ENCODE measurements around the gene KREMEN1. TPM values are rescaled to one million over a fixed set of nuclear protein-coding genes. Genes with fewer than 3 reads are reported as not detected.

KREMEN1 gene
- total and polyA plus RNA-seq, 4 donors = 5.7 to 12.7 (median 8.3) TPM

DNA sequence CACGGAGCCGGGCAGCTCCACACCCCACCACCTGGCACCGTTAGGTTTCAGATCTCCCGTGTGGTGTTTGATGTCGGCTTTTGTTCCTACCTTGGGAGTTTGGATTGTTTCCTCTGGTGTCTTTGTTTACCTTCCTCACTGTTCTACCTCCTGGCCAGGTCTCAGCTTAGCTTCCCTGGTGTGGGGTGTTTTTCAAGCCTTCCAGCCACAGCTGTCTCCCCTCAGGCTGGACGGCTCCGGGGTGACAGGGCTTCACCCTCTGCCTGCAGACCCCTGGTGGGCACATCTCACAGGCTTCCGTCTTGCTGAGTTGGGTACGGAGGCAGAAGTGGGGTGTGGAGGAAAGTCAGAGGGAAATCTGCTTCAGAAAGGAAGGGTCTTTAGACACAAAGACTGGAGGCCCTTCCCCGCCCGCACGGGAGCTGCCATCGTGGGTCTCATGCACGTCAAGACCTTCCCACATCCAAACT lies 73.3 kb downstream of the KREMEN1 start:
- peaks cover 62% of the 10 kb centered on the region for H3K4me1 ChIP-seq (ENCODE audit: control insufficient read depth, insufficient read depth, low read length)
- no peak for DNase-seq (ENCODE audit: low read depth in 4 of 6, low spot score in 6 of 6)
- H3K9me3 ChIP-seq (ENCODE audit: control insufficient read depth, insufficient read depth, low read length) = no peaks in the 10 kb centered on the region
- no peak overlapping the region for H3K4me3 ChIP-seq (ENCODE audit: low read depth, low read length)
- no peaks in the 10 kb centered on the region for H3K27me3 ChIP-seq (ENCODE audit: control insufficient read depth, insufficient read depth, low read length)
- H3K27ac ChIP-seq (ENCODE audit: low read depth, low read length) = peak overlapping the region; percentile 57
- peaks cover 30% of the 10 kb centered on the region for H3K36me3 ChIP-seq (ENCODE audit: control insufficient read depth, insufficient read depth, low read length)
- 80% methylated on average over 1 of the region's 14 CpGs for WGBS (ENCODE audit: insufficient coverage)

DNA sequence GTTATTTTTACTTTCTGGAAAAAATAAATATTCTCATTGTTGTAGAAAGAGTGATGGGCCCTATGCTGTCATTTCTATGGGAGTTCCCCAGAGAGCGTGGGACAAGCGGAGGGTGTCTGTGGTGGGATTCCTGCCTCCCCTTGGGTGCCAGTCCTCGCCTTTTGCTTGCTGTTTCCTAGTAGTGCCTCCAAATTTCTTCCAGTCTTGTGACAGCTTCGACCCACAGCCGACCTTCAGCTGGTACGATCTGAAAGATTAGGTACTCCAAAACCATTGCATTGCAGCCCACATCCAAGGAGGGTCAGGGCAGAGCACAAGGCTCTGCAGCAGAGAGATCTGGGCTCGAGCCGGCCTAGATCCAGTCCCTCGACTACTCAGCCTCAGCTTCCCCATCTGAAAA lies 73.9 kb downstream of the KREMEN1 start:
- WGBS (ENCODE audit: insufficient coverage) = 93% methylated on average over 6 of the region's 9 CpGs

DNA sequence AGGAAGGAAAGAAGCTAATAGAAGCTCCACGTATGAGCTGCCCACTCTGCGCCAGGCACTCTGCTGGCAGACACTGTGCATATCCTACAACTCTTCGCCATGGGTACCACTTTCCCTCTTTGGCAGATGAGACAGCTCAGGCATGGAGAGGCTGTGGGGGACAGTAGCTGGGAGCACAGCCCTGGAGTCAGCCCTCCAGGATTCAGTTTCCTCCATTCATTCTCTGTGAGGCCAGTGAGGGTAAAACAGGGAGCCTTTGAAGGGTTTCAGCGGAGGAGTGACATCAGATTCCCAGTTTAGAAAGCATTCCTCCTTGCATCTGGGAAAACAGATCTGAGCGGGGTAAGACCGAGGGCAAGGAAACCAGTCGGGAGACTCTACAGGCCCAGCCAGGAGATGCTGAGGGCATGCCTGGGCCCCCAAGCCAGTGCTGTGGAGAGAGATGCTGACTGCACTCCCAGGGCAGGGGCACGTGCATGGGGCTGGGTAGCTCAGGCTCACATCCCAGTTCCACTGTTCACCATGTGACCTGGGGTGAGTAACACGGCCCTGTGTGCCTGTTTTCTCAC lies 74.6 kb downstream of the KREMEN1 start:
- no peaks in the 10 kb centered on the region for H3K9me3 ChIP-seq (ENCODE audit: control insufficient read depth, insufficient read depth, low read length)
- peak in 1 of 6 donors; percentile 55 for DNase-seq (ENCODE audit: low read depth in 4 of 6, low spot score in 6 of 6)
- H3K4me3 ChIP-seq (ENCODE audit: low read depth, low read length) = no peak overlapping the region
- H3K36me3 ChIP-seq (ENCODE audit: control insufficient read depth, insufficient read depth, low read length) = peaks cover 26% of the 10 kb centered on the region
- peak overlapping the region; percentile 69 for H3K27ac ChIP-seq (ENCODE audit: low read depth, low read length)
- WGBS (ENCODE audit: insufficient coverage) = 74% methylated on average over 5 of the region's 9 CpGs
- peaks cover 70% of the 10 kb centered on the region for H3K4me1 ChIP-seq (ENCODE audit: control insufficient read depth, insufficient read depth, low read length)
- H3K27me3 ChIP-seq (ENCODE audit: control insufficient read depth, insufficient read depth, low read length) = no peaks in the 10 kb centered on the region

More for the DNA sequence above, 73.9 kb downstream of the KREMEN1 start:
- Histone ChIP-seq H3K4me1 (ENCODE audit: control insufficient read depth, insufficient read depth, low read length) (peaks cover 67% of the 10 kb centered on the region), H3K36me3 (ENCODE audit: control insufficient read depth, insufficient read depth, low read length) (peaks cover 26% of the 10 kb centered on the region), H3K9me3 (ENCODE audit: control insufficient read depth, insufficient read depth, low read length) (no peaks in the 10 kb centered on the region), H3K27ac (ENCODE audit: low read depth, low read length) (peak overlapping the region; percentile 69), H3K27me3 (ENCODE audit: control insufficient read depth, insufficient read depth, low read length) (no peaks in the 10 kb centered on the region), H3K4me3 (ENCODE audit: low read depth, low read length) (no peak overlapping the region)
- no peak for DNase-seq (ENCODE audit: low read depth in 4 of 6, low spot score in 6 of 6)

DNA sequence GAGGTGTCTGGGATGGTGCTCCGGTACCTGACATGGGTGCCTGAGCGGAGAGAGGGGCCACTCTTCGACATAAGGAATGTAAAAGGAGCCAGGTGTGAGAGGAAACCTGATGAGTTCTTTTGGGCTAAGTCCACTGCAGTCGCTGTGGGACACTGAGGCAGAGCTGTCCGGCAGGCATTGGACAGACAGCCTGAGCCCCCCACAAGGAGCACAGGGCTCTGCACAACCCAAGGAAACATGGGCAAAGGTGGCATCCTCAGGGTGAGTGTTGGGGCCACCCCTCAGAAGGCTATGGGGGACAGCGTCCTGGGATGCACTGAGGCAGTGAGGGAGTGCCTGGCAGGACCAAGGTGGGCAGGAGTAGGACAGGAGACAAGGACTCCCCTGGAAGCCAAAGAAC lies 75.2 kb downstream of the KREMEN1 start:
- peaks cover 74% of the 10 kb centered on the region for H3K4me1 ChIP-seq (ENCODE audit: control insufficient read depth, insufficient read depth, low read length)
- no peaks in the 10 kb centered on the region for H3K27me3 ChIP-seq (ENCODE audit: control insufficient read depth, insufficient read depth, low read length)
- 88% methylated on average over 6 of the region's 6 CpGs for WGBS (ENCODE audit: insufficient coverage)
- no peak for DNase-seq (ENCODE audit: low read depth in 4 of 6, low spot score in 6 of 6)
- no peaks in the 10 kb centered on the region for H3K9me3 ChIP-seq (ENCODE audit: control insufficient read depth, insufficient read depth, low read length)
- H3K4me3 ChIP-seq (ENCODE audit: low read depth, low read length) = no peak overlapping the region
- H3K27ac ChIP-seq (ENCODE audit: low read depth, low read length) = peak overlapping the region; percentile 69
- H3K36me3 ChIP-seq (ENCODE audit: control insufficient read depth, insufficient read depth, low read length) = peaks cover 24% of the 10 kb centered on the region

DNA sequence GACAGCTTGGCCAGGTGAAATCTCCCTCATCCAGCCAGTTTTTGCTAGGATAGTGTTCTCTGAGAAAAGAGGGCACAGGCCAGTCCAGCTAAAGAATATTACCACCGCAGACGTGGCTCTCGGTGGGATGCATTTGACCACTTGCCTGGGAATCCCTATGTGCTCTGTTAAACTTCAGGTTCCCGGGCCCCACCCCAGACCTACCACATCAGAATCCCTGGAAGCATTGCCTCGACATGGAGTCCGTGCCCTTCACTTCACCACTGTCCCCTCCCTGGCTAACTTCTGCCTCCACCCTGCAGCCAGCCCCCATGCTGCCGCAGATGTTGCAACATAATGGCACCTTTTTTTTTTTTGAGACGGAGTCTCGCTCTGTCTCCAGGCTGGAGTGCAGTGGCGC lies 76.0 kb downstream of the KREMEN1 start:
- H3K4me1 ChIP-seq (ENCODE audit: control insufficient read depth, insufficient read depth, low read length) = peaks cover 78% of the 10 kb centered on the region
- H3K36me3 ChIP-seq (ENCODE audit: control insufficient read depth, insufficient read depth, low read length) = peaks cover 24% of the 10 kb centered on the region
- H3K27me3 ChIP-seq (ENCODE audit: control insufficient read depth, insufficient read depth, low read length) = no peaks in the 10 kb centered on the region
- no peaks in the 10 kb centered on the region for H3K9me3 ChIP-seq (ENCODE audit: control insufficient read depth, insufficient read depth, low read length)
- no peak overlapping the region for H3K4me3 ChIP-seq (ENCODE audit: low read depth, low read length)
- H3K27ac ChIP-seq (ENCODE audit: low read depth, low read length) = no peak overlapping the region
- DNase-seq (ENCODE audit: low read depth in 4 of 6, low spot score in 6 of 6) = no peak
- WGBS (ENCODE audit: insufficient coverage) = 94% methylated on average over 7 of the region's 10 CpGs

DNA sequence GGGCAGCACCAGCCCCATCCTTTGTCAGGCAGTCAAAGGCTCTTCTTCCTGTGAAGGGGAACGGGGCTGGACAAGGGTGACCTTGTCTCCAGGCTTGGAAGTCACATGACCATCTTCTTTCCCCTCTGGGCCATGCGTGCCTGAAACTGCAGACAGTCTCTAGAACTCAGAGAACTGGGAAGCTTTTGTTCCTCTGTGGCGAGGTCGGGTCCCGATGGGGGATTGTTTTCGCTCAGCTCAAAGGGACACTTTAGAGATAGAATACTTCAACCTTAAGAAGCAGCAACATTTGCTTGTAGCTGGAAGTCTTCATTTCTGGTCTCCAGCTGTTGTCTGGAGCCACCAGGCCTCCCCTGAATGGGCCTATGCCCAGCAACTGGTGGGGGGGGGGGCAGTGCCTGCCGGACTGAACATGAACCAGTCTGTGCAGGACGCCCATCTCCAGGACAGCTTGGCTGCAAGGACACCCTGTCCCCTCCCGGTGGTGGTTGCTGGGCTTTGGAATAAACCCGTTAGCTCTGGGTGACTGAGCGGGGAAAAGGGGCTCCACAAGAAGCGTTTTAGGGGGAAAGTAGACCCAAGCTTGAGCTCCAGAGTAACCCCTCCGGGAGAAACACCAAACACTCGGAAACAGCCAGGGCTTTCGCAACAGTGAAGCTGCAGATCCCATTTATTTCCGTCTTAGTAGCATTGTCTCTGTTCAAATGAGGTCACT lies 77.2 kb downstream of the KREMEN1 start:
- H3K27ac ChIP-seq (ENCODE audit: low read depth, low read length) = peak overlapping the region; percentile 79
- peaks cover 2% of the 10 kb centered on the region for H3K27me3 ChIP-seq (ENCODE audit: control insufficient read depth, insufficient read depth, low read length)
- peak in 2 of 6 donors; percentile 37 to 61 for DNase-seq (ENCODE audit: low read depth in 4 of 6, low spot score in 6 of 6)
- no peaks in the 10 kb centered on the region for H3K9me3 ChIP-seq (ENCODE audit: control insufficient read depth, insufficient read depth, low read length)
- H3K4me1 ChIP-seq (ENCODE audit: control insufficient read depth, insufficient read depth, low read length) = peaks cover 72% of the 10 kb centered on the region
- 44% methylated on average over 10 of the region's 16 CpGs for WGBS (ENCODE audit: insufficient coverage)
- no peak overlapping the region for H3K4me3 ChIP-seq (ENCODE audit: low read depth, low read length)
- peaks cover 13% of the 10 kb centered on the region for H3K36me3 ChIP-seq (ENCODE audit: control insufficient read depth, insufficient read depth, low read length)

DNA sequence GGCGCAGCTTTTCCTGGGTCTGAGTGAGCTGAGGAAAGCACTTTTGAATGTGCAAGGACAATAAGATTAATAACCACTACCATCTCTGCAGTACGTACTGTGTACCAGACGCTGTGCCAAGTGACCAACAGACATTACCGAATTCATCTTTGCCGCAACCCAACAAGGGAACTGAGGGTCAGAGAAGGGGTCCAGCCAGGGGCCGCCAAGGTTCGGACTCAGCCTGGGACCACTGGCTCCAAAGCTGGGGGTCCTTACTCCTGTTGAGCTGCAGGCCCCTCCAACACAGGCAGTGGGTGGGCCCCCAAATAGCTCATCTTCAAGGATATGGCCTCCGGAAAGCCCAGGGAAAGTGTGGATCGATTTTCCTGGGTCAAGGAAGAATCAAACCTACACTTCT lies 77.9 kb downstream of the KREMEN1 start:
- peak overlapping the region; percentile 79 for H3K27ac ChIP-seq (ENCODE audit: low read depth, low read length)
- no peak overlapping the region for H3K4me3 ChIP-seq (ENCODE audit: low read depth, low read length)
- DNase-seq (ENCODE audit: low read depth in 4 of 6, low spot score in 6 of 6) = no peak
- H3K9me3 ChIP-seq (ENCODE audit: control insufficient read depth, insufficient read depth, low read length) = no peaks in the 10 kb centered on the region
- peaks cover 7% of the 10 kb centered on the region for H3K36me3 ChIP-seq (ENCODE audit: control insufficient read depth, insufficient read depth, low read length)
- peaks cover 66% of the 10 kb centered on the region for H3K4me1 ChIP-seq (ENCODE audit: control insufficient read depth, insufficient read depth, low read length)
- 67% methylated on average over 6 of the region's 9 CpGs for WGBS (ENCODE audit: insufficient coverage)
- H3K27me3 ChIP-seq (ENCODE audit: control insufficient read depth, insufficient read depth, low read length) = peaks cover 2% of the 10 kb centered on the region

DNA sequence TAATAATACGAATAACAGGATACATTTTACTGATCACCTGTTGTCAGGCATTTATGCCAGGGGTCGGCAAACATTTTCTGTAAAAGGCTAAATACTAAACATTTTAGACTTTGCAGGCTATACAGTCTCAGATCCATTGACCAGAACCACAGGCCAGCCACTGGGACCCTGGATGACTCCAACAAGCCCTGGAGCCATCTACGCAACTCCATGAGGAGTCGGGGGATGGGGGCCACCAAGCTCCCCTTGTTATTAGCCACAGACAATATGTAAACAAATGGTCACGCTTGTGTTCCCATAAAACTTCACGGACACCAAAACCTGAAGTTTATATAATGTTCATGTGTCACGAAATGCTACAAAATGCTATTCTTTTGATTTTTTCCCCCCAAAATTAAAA lies 78.5 kb downstream of the KREMEN1 start:
- no peak overlapping the region for H3K4me3 ChIP-seq (ENCODE audit: low read depth, low read length)
- no peaks in the 10 kb centered on the region for H3K9me3 ChIP-seq (ENCODE audit: control insufficient read depth, insufficient read depth, low read length)
- H3K27me3 ChIP-seq (ENCODE audit: control insufficient read depth, insufficient read depth, low read length) = peaks cover 2% of the 10 kb centered on the region
- 100% methylated on average over 2 of the region's 7 CpGs for WGBS (ENCODE audit: insufficient coverage)
- peaks cover 65% of the 10 kb centered on the region for H3K4me1 ChIP-seq (ENCODE audit: control insufficient read depth, insufficient read depth, low read length)
- H3K36me3 ChIP-seq (ENCODE audit: control insufficient read depth, insufficient read depth, low read length) = peaks cover under 1% of the 10 kb centered on the region
- no peak for DNase-seq (ENCODE audit: low read depth in 4 of 6, low spot score in 6 of 6)
- H3K27ac ChIP-seq (ENCODE audit: low read depth, low read length) = peak overlapping the region; percentile 15

DNA sequence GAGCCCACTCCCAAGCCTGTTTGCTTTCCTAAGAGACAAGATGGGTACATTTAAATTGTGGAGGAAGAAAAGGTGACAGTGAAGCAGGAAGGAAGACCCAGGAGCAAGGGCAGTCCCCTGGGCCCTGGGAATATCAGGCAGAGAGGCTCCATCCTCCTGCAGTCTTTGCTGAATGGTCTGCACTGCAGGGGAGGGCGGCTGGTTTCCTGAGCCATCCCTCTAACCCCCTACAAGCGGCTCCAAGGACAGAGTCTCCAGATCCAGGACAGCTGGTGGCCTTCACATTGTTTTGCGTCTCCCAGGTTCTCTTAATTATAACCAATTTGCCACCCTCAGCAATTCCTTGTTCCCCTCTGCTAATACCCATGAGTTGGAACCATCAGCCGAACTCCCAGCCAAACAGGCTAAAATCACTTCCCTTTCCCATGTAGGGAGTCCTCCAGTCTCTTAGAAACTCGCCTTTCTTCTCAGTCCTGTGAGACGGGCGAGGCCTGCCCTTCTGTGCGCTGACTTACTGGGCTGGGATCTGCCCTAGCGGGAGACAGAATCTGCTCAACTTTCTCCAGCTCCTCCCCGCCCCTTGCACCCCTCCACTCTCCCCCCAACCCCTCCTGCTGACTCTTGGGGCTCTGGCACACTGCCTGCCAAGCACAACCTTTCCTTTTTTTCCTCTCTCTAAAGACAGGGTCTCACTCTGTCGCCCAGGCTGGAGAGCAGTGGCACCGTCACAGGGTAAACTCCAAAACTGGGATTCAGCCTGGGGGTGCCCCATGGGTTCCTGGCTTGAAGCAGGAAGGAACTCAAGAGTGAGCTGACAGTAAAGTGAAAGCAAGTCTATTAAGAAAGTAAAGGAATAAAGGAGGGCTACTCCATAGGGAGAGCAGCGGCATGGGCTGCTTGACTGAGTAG lies 79.5 kb downstream of the KREMEN1 start:
- H3K9me3 ChIP-seq (ENCODE audit: control insufficient read depth, insufficient read depth, low read length) = no peaks in the 10 kb centered on the region
- no peak overlapping the region for H3K4me3 ChIP-seq (ENCODE audit: low read depth, low read length)
- WGBS (ENCODE audit: insufficient coverage) = 41% methylated on average over 13 of the region's 13 CpGs
- DNase-seq (ENCODE audit: low read depth in 4 of 6, low spot score in 6 of 6) = peak in 5 of 6 donors; percentile 36 to 86 (median 44)
- peak overlapping the region; percentile 78 for H3K27ac ChIP-seq (ENCODE audit: low read depth, low read length)
- no peaks in the 10 kb centered on the region for H3K36me3 ChIP-seq (ENCODE audit: control insufficient read depth, insufficient read depth, low read length)
- H3K27me3 ChIP-seq (ENCODE audit: control insufficient read depth, insufficient read depth, low read length) = peaks cover 2% of the 10 kb centered on the region
- peaks cover 64% of the 10 kb centered on the region for H3K4me1 ChIP-seq (ENCODE audit: control insufficient read depth, insufficient read depth, low read length)
